ENCODE results near the gene SLCO4A1. TPM values are rescaled to one million over a fixed set of nuclear protein-coding genes. Genes with fewer than 3 reads are reported as not detected.
"Not testable (repeated sequence)": the region's sequence is repeated elsewhere in the genome, so short reads cannot be mapped to it uniquely, and the experiment has no call there.

SLCO4A1 gene
- total RNA-seq, 1 donor from 2014 or later, result 0.90 TPM

GRCh38 chr20:62683660-62684322 lies 41.5 kb downstream of the SLCO4A1 start:
- DNase-seq (ENCODE audit: low read depth in 2 of 2), result not testable (repeated sequence)

GRCh38 chr20:62684981-62685380 lies 42.7 kb downstream of the SLCO4A1 start:
- DNase-seq (ENCODE audit: low read depth in 2 of 2), result no peak

- DNase-seq (ENCODE audit: low read depth in 2 of 2), result no peak
Measured at GRCh38 chr20:62685781-62686555, 43.7 kb downstream of the SLCO4A1 start.

GRCh38 chr20:62686869-62687830 lies 44.8 kb downstream of the SLCO4A1 start:
- DNase-seq (ENCODE audit: low read depth in 2 of 2), result no peak

GRCh38 chr20:62688083-62688482 lies 45.8 kb downstream of the SLCO4A1 start:
- DNase-seq (ENCODE audit: low read depth in 2 of 2), result no peak

GRCh38 chr20:62688855-62689460 lies 46.7 kb downstream of the SLCO4A1 start:
- peak in 1 of 2 donors; percentile 52 for DNase-seq (ENCODE audit: low read depth in 2 of 2)

- no peak for DNase-seq (ENCODE audit: low read depth in 2 of 2)
Measured at GRCh38 chr20:62689861-62690260, 47.6 kb downstream of the SLCO4A1 start.

- DNase-seq (ENCODE audit: low read depth in 2 of 2), result no peak
Measured at GRCh38 chr20:62690261-62690820, 48.0 kb downstream of the SLCO4A1 start.

GRCh38 chr20:62691487-62691886 lies 49.2 kb downstream of the SLCO4A1 start:
- no peak for DNase-seq (ENCODE audit: low read depth in 2 of 2)

GRCh38 chr20:62692176-62692575 lies 49.9 kb downstream of the SLCO4A1 start:
- no peak for DNase-seq (ENCODE audit: low read depth in 2 of 2)

- DNase-seq (ENCODE audit: low read depth in 2 of 2), result no peak
Measured at GRCh38 chr20:62692801-62693523, 50.7 kb downstream of the SLCO4A1 start.

GRCh38 chr20:62693524-62693922 lies 51.2 kb downstream of the SLCO4A1 start:
- no peak for DNase-seq (ENCODE audit: low read depth in 2 of 2)

- DNase-seq (ENCODE audit: low read depth in 2 of 2), result no peak
Measured at GRCh38 chr20:62694106-62694505, 51.8 kb downstream of the SLCO4A1 start.

- no peak for DNase-seq (ENCODE audit: low read depth in 2 of 2)
Measured at GRCh38 chr20:62694868-62695267, 52.6 kb downstream of the SLCO4A1 start.

- DNase-seq (ENCODE audit: low read depth in 2 of 2), result no peak
Measured at GRCh38 chr20:62695448-62696414, 53.4 kb downstream of the SLCO4A1 start.

GRCh38 chr20:62696434-62696957 lies 54.2 kb downstream of the SLCO4A1 start:
- no peak for DNase-seq (ENCODE audit: low read depth in 2 of 2)

- DNase-seq (ENCODE audit: low read depth in 2 of 2), result no peak
Measured at GRCh38 chr20:62696989-62697388, 54.7 kb downstream of the SLCO4A1 start.

- DNase-seq (ENCODE audit: low read depth in 2 of 2), result no peak
Measured at GRCh38 chr20:62697468-62697912, 55.2 kb downstream of the SLCO4A1 start.

- no peak for DNase-seq (ENCODE audit: low read depth in 2 of 2)
Measured at GRCh38 chr20:62698231-62698630, 55.9 kb downstream of the SLCO4A1 start.

Data from dermis microvascular lymphatic vessel endothelial cell (primary cell).